Keratinocyte (primary cell): ENCODE data around the gene PCTP. TPM values are rescaled to one million over a fixed set of nuclear protein-coding genes. Genes with fewer than 3 reads are reported as not detected.
A peak's percentile ranks its signal among the peaks of the same experiment; 100 is the strongest.

Experiments used
- DNase-seq: peaks from one replicate; pipeline ENCODE4 v3.0.0-alpha.2; 2011; ENCODE audit warnings: low read depth, missing footprints, low spot score
- FAIRE-seq: peaks from 2 replicates; lab custom pipeline; 2011; peaks lifted over from hg19 to GRCh38; lab: Jason Lieb, UNC
- H2AFZ ChIP-seq: 2 replicates; pipeline ENCODE4 v1.6.0; 2012; ENCODE audit warnings: low read length, control low read depth, inconsistent platforms; ENCODE audit not compliant: control insufficient read depth
- H3K27ac ChIP-seq: 2 replicates; pipeline ENCODE4 v1.5.1; 2011; ENCODE audit warnings: low read length; ENCODE audit not compliant: control insufficient read depth, insufficient read depth
- H3K27me3 ChIP-seq: 3 replicates; pipeline ENCODE4 v1.6.0; 2011; ENCODE audit warnings: low read length; ENCODE audit not compliant: control insufficient read depth, insufficient read depth; ENCODE audit errors: extremely low read depth
- H3K36me3 ChIP-seq, 2 experiments: 2 replicates in 1 of 2; 3 replicates in 1 of 2; pipeline ENCODE4 v1.5.1; 2011; ENCODE audit warnings: low read length in 2 of 2, mild to moderate bottlenecking in 1 of 2; ENCODE audit not compliant: control insufficient read depth in 2 of 2, insufficient read depth in 2 of 2; ENCODE audit errors: extremely low read depth in 1 of 2
- H3K4me1 ChIP-seq: 3 replicates; pipeline ENCODE4 v1.5.1; 2011; ENCODE audit warnings: low read length; ENCODE audit not compliant: control insufficient read depth, insufficient read depth; ENCODE audit errors: extremely low read depth
- H3K4me2 ChIP-seq: 3 replicates; pipeline ENCODE4 v1.6.0; 2011; ENCODE audit warnings: low read depth, low read length; ENCODE audit not compliant: control insufficient read depth, insufficient read depth; ENCODE audit errors: extremely low read depth
- H3K4me3 ChIP-seq, 3 experiments: fragments of 200-600 bp in 1 of 3; sonication (generic) in 1 of 3; 2 replicates in 2 of 3; 3 replicates in 1 of 3; pipeline ENCODE4 v1.5.1; 2011 to 2016; ENCODE audit warnings: low read length in 3 of 3, mild to moderate bottlenecking in 3 of 3, control low read depth in 2 of 3, inconsistent platforms in 1 of 3, low read depth in 1 of 3, mixed read lengths in 1 of 3, mixed run types in 1 of 3, moderate library complexity in 1 of 3; ENCODE audit not compliant: control insufficient read depth in 2 of 3, insufficient read depth in 2 of 3; ENCODE audit errors: extremely low read depth in 1 of 3
- H3K79me2 ChIP-seq: 2 replicates; pipeline ENCODE4 v1.6.0; 2012; ENCODE audit warnings: low read length; ENCODE audit not compliant: control insufficient read depth, insufficient read depth
- H3K9ac ChIP-seq: 3 replicates; pipeline ENCODE4 v1.6.0; 2011; ENCODE audit warnings: low read length; ENCODE audit not compliant: control insufficient read depth, insufficient read depth; ENCODE audit errors: extremely low read depth
- H3K9me1 ChIP-seq: 3 replicates; pipeline ENCODE4 v1.6.0; 2011; ENCODE audit warnings: low read length; ENCODE audit not compliant: control insufficient read depth, insufficient read depth; ENCODE audit errors: extremely low read depth
- H3K9me3 ChIP-seq: 2 replicates; pipeline ENCODE4 v1.5.1; 2012; ENCODE audit warnings: low read depth, low read length; ENCODE audit not compliant: control insufficient read depth
- H4K20me1 ChIP-seq: 3 replicates; pipeline ENCODE4 v1.6.0; 2011; ENCODE audit warnings: low read length; ENCODE audit not compliant: control insufficient read depth, insufficient read depth; ENCODE audit errors: extremely low read depth
- EZH2 ChIP-seq: IDR thresholded peaks from one replicate; pipeline ENCODE4 v1.6.1; 2012; ENCODE audit warnings: inconsistent platforms, mild to moderate bottlenecking, low read length, moderate library complexity
- dilution Hi-C: fragments of 300-500 bp; cut with MboI; formaldehyde crosslinking; loops from one replicate; pipeline ENCODE4 v1.7.0; 2020; ENCODE audit warnings: low sequenced_read_pairs; ENCODE audit not compliant: extremely low pct_ligation_motif_present
- polyA plus RNA-seq, 5 experiments: library from polyadenylated mRNA; depleted of rRNA in 3 of 5; stranded (reverse) in 3 of 5; stranded (forward) in 1 of 5; unstranded in 1 of 5; fragments of >200 nt; gene quantifications; 1 replicate in 1 of 5; 2 replicates in 3 of 5; 3 replicates in 1 of 5; pipeline versions ENCODE4 v1.2.1 to v1.2.3, GENCODE V29; 2011 to 2012; ENCODE audit warnings: missing spikeins in 2 of 5, low read depth in 1 of 5, low replicate concordance in 1 of 5
- TF ChIP-seq, protein P1 (sequence below), 3 experiments: IDR thresholded peaks in 1 of 3; conservative IDR thresholded peaks in 1 of 3; optimal IDR thresholded peaks in 1 of 3; 2 replicates in 2 of 3; 3 replicates in 1 of 3; pipeline versions ENCODE3 to v1.5.1; 2011; ENCODE audit warnings: low read length in 3 of 3, mild to moderate bottlenecking in 3 of 3, moderate library complexity in 2 of 3, control low read depth in 1 of 3, inconsistent platforms in 1 of 3; ENCODE audit not compliant: insufficient read depth in 2 of 3; ENCODE audit errors: extremely low read depth in 1 of 3

Gene PCTP
- polyA plus RNA-seq, 1 donor (not counting 4 experiments of a cell fraction or from before 2014, with no cell fraction given) = 29.5 TPM

DNA sequence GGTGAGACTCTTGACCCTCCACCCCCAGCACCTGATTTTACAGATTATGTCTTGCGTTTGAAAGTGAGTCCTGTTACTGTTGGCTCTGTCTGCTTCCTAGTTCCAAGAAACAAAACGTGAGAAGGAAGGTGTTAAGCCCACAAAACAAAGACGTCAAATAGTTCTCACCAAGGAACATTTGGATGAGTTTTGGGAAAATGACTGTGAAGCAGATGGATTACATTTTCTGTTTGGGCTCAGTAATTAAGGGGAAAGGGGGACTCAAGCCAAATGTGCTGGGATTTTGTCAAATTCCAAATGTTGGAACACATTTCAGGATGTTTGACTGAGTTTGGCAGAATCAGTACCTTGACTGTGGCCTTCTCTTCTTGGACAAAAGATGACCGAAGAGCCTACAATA lies 71.2 kb downstream of the PCTP start:
- dilution Hi-C loops = no loop called here
- H3K4me1 ChIP-seq = no peaks in the 10 kb centered on the region
- H3K36me3 ChIP-seq = no peaks in the 10 kb centered on the region
- DNase-seq (no peak), FAIRE-seq (no peak)
- H3K9me3 ChIP-seq = no peaks in the 10 kb centered on the region
- no peak overlapping the region for H2AFZ ChIP-seq
- H3K79me2 ChIP-seq = no peaks in the 10 kb centered on the region
- H3K4me2 ChIP-seq = no peak overlapping the region
- H3K27ac ChIP-seq = no peak overlapping the region
- H3K4me3 ChIP-seq = no peak overlapping the region
- no peaks in the 10 kb centered on the region for H3K27me3 ChIP-seq
- no peaks in the 10 kb centered on the region for H3K9me1 ChIP-seq
- no peak for TF ChIP-seq EZH2
- no peak overlapping the region for H3K9ac ChIP-seq
- no peaks in the 10 kb centered on the region for H4K20me1 ChIP-seq

DNA sequence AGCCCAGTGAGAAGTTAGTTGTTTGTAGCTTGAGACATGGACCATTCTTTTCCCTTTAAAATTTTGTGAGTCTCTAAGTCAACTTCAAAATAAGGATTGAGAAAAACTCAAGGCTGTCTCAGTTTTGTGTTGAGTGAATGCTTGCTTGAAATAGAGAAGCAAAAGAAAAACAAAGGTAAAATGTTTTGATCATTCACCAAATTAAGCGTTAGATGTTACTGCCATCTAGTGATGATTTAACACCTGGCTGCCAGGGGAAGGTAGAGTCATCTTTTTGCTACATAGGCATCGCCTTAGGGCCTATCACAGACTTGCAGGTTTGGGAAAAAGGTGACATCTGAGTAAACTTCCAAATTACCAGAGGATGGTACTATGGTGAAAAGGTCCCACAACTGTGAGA lies 74.4 kb downstream of the PCTP start:
- Histone ChIP-seq H4K20me1 (no peaks in the 10 kb centered on the region), H3K79me2 (no peaks in the 10 kb centered on the region), H3K27me3 (no peaks in the 10 kb centered on the region), H3K9me3 (no peaks in the 10 kb centered on the region), H3K4me1 (no peaks in the 10 kb centered on the region), H2AFZ (no peak overlapping the region), H3K9ac (no peak overlapping the region), H3K4me3 (no peak overlapping the region), H3K27ac (no peak overlapping the region), H3K36me3 (no peaks in the 10 kb centered on the region), H3K4me2 (no peak overlapping the region), H3K9me1 (no peaks in the 10 kb centered on the region)
- TF ChIP-seq EZH2 = no peak
- TF ChIP-seq, protein P1, sequence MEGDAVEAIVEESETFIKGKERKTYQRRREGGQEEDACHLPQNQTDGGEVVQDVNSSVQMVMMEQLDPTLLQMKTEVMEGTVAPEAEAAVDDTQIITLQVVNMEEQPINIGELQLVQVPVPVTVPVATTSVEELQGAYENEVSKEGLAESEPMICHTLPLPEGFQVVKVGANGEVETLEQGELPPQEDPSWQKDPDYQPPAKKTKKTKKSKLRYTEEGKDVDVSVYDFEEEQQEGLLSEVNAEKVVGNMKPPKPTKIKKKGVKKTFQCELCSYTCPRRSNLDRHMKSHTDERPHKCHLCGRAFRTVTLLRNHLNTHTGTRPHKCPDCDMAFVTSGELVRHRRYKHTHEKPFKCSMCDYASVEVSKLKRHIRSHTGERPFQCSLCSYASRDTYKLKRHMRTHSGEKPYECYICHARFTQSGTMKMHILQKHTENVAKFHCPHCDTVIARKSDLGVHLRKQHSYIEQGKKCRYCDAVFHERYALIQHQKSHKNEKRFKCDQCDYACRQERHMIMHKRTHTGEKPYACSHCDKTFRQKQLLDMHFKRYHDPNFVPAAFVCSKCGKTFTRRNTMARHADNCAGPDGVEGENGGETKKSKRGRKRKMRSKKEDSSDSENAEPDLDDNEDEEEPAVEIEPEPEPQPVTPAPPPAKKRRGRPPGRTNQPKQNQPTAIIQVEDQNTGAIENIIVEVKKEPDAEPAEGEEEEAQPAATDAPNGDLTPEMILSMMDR (optimal IDR thresholded peaks at IDR 0.05 in 1 of 3, IDR thresholded peaks at IDR 0.05 in 1 of 3, conservative IDR thresholded peaks at IDR 0.05 in 1 of 3; ENCODE audit: extremely low read depth in 1 of 3, insufficient read depth in 2 of 3, low read length in 3 of 3) = peak; percentile 21 to 37 (median 31)
- dilution Hi-C loops = no loop called here
- DNase-seq (no peak), FAIRE-seq (no peak)

Other genes with a start within 250 kb of the PCTP start
- not detected in 3 replicates for gene SMIM36, start 239.6 kb upstream of the PCTP start, polyA plus RNA-seq
- gene TMEM100, start 28.2 kb upstream of the PCTP start, polyA plus RNA-seq = 0.16 to 0.21 TPM (median 0.18 TPM) in 3 replicates